ENCODE results near the gene FCER1G.

GRCh38 chr1:161189036-161189435, 26.1 kb upstream of the FCER1G start:
- no peak for TF ChIP-seq CTCF (IDR thresholded peaks at IDR 0.05; ENCODE audit: low read depth, low read length, missing input control)
- no peak for TF ChIP-seq REST (IDR thresholded peaks at IDR 0.05)
